GM12878 (cell line): ENCODE results near the gene SUGCT.

ENCODE experiments used
- ATF7 ChIP-seq: fragments of 450-650 bp; IDR thresholded peaks from 2 replicates; pipeline ENCODE4 v1.6.1; 2016; ENCODE audit warnings: low read depth, mild to moderate bottlenecking
- CEBPB ChIP-seq, 2 experiments: fragments of 150-350 bp in 1 of 2; IDR thresholded peaks; 2 replicates each; pipeline ENCODE4 v1.6.1; 2012 to 2014; ENCODE audit warnings: low read depth in 2 of 2, low read length in 2 of 2, borderline replicate concordance in 1 of 2, inconsistent platforms in 1 of 2
- CREB1 ChIP-seq: IDR thresholded peaks from 2 replicates; pipeline ENCODE4 v1.6.1; 2012; ENCODE audit warnings: low read depth, mild to moderate bottlenecking, inconsistent platforms
- CREM ChIP-seq: IDR thresholded peaks from 2 replicates; pipeline ENCODE4 v1.6.1; 2014; ENCODE audit warnings: antibody characterized with exemption, low read depth
- CTCF ChIP-seq, 3 experiments: IDR thresholded peaks in 2 of 3; conservative IDR thresholded peaks in 1 of 3; 2 replicates each; pipeline ENCODE4 v1.5.1; 2011; ENCODE audit warnings: low read depth in 3 of 3, low read length in 3 of 3, mild to moderate bottlenecking in 3 of 3, control low read depth in 2 of 3, moderate library complexity in 2 of 3, inconsistent platforms in 1 of 3, mixed read lengths in 1 of 3; ENCODE audit not compliant: control insufficient read depth in 2 of 3, insufficient read depth in 1 of 3; ENCODE audit errors: extremely low read depth in 1 of 3
- E2F4 ChIP-seq: IDR thresholded peaks from 2 replicates; pipeline ENCODE4 v1.6.1; 2012; ENCODE audit warnings: low read depth, low read length, improper control_type of control experiment
- EZH2 ChIP-seq: IDR thresholded peaks from 2 replicates; pipeline ENCODE4 v1.6.1; 2012; ENCODE audit warnings: low read depth, mild to moderate bottlenecking, control low read depth, inconsistent platforms, low read length, borderline replicate concordance; ENCODE audit not compliant: control insufficient read depth
- JUND ChIP-seq: IDR thresholded peaks from 2 replicates; pipeline ENCODE4 v1.6.1; 2012; ENCODE audit warnings: low read depth, mild to moderate bottlenecking, low read length, improper control_type of control experiment, moderate library complexity
- KAT2A ChIP-seq: conservative IDR thresholded peaks from 2 replicates; pipeline ENCODE4 v1.6.1; 2011; ENCODE audit warnings: low read depth, low read length; ENCODE audit not compliant: control insufficient read depth
- KDM1A ChIP-seq: fragments of 200-600 bp; sonication (generic); IDR thresholded peaks from 2 replicates; pipeline ENCODE4 v1.6.1; 2016; ENCODE audit warnings: borderline replicate concordance
- PML ChIP-seq: IDR thresholded peaks from 2 replicates; pipeline ENCODE4 v1.6.1; 2012; ENCODE audit warnings: low read length, inconsistent platforms
- POLR2A ChIP-seq: IDR thresholded peaks from 2 replicates; pipeline ENCODE4 v1.6.1; 2011; ENCODE audit warnings: low read depth, mild to moderate bottlenecking, low read length
- USF1 ChIP-seq: IDR thresholded peaks from 2 replicates; pipeline ENCODE4 v1.6.1; 2011; ENCODE audit warnings: borderline replicate concordance, low read depth, mild to moderate bottlenecking, moderate library complexity, mixed read lengths, low read length; ENCODE audit not compliant: insufficient read depth; ENCODE audit errors: extremely low read length

GRCh38 chr7:40582539-40582938 is 447.7 kb downstream of the SUGCT start:
- TF ChIP-seq CTCF (IDR thresholded peaks at IDR 0.05 in 2 of 3, conservative IDR thresholded peaks at IDR 0.05 in 1 of 3; ENCODE audit: control insufficient read depth in 2 of 3, extremely low read depth in 1 of 3, insufficient read depth in 1 of 3, low read depth in 3 of 3, low read length in 3 of 3) (no peak), POLR2A (no peak), ATF7 (no peak), USF1 (no peak), CREB1 (no peak), CEBPB (IDR thresholded peaks at IDR 0.05; ENCODE audit: borderline replicate concordance in 1 of 2, low read depth in 2 of 2, low read length in 2 of 2) (no peak), PML (no peak), JUND (no peak), EZH2 (no peak), KDM1A (no peak), CREM (no peak), E2F4 (no peak), KAT2A (no peak)
